Inflammatory macrophage treated with lipopolysaccharide for 4 hours (primary cell): ENCODE data around the gene ASB10.

Experiments
- DNase-seq: peaks from one replicate; pipeline ENCODE4 v3.0.0-alpha.2; 2020

ASB10 gene

DNA sequence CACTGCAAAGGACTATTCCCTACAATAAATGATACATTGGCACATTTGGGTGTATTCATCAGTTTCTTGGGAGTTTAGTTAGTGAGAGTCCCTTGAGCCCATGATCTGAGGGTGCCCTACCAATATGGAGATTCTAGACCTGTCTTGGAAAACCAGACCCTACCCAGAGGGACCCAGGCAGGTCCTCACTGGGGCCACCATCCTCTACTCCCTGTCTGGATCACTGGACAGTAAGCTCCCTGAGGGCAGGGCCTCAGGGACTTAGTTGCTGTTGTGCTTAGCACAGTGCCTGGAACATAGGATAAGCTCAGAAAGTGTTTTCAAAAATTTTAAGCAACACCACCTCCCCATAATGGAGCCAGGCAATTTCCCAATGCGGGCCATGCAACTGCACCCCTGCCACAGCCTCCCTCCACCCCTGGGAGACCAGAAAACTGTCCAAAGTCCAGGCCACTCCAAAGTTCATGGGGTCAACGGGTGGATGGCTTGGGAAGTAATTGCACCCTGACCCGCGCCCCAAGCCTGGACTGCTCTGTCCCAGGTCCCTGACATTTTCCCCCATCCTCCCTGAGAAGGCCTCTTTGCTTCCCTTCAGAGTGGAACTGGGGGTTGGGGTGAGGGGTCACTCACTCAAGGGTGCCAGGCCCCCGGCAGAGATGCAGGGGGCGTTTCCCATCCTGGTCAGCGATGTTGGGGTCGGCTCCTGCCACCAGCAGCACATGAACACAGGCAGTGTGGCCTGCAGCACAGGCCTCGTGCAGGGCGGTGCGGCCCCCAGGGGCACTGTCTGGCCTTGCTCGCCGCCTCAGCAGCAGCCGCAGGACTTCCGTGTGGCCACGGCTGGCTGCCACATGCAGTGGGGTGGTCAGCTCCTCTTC, 1.0 kb downstream of the ASB10 start:
- no peak for DNase-seq

GRCh38 chr7:151181011-151181431, 6.0 kb downstream of the ASB10 start:
- DNase-seq = no peak

DNA sequence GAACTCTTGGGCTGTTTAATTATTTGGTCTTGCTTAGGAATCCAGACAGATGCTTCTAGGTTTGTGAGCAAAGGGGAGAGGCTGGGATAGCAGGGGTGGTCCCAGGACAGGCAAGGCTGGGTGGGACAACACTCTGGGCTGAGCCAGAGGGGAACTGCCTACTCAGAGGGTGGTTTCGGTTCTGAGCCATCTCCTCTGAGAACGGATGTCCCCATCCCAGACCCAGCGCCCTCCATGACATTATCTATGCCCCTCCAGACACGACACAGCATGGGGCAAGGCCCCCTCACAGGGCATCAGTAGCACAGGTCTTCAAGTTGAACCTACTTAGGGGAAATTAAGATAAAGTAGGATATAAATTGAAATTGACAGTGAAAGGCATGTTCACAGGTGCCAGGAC, 7.1 kb downstream of the ASB10 start:
- DNase-seq = no peak

- no peak for DNase-seq
Measured at GRCh38 chr7:151179287-151179860, 7.7 kb downstream of the ASB10 start.

GRCh38 chr7:151178831-151179230, 8.2 kb downstream of the ASB10 start:
- DNase-seq = no peak

GRCh38 chr7:151178236-151178635, 8.8 kb downstream of the ASB10 start:
- no peak for DNase-seq

DNA sequence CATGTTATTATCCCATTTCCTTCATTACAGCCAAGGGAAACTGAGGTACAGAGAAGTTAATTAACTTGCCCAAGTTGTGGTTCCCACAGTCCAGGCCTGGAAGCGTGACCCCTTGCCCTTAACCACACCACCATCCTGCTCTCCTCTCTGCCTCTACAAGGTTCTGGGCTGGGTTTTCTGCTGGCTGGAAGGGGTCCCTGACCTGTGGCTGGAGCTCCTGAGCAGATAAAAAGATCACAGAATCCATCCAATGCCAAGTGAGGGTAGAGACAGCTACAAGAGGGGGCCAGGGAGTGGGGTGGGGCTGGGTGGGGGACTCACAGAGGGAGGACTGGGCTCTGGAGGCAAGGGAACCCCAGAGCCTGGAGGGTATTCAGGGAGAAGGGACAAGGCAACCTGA, 9.7 kb downstream of the ASB10 start:
- no peak for DNase-seq

DNA sequence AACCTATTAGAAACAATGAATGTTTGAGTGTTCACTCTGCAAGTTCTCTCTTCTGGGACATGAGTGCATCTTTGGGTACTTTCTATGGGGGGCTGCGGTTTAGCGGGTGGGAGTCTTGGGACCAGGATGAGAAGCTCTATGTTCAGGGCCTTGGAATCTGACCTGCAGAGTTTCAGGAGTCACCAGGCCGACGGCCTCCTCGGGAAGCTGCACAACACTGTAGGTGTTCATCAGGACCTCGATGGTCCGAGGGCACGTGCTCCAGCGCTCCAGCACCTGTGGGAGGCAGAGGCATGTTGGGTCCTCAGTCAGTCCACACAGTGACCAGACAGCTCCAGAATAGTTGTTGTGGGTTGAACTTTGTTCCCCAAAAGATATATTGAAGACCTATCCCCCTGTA, 10.6 kb downstream of the ASB10 start:
- DNase-seq = no peak

DNA sequence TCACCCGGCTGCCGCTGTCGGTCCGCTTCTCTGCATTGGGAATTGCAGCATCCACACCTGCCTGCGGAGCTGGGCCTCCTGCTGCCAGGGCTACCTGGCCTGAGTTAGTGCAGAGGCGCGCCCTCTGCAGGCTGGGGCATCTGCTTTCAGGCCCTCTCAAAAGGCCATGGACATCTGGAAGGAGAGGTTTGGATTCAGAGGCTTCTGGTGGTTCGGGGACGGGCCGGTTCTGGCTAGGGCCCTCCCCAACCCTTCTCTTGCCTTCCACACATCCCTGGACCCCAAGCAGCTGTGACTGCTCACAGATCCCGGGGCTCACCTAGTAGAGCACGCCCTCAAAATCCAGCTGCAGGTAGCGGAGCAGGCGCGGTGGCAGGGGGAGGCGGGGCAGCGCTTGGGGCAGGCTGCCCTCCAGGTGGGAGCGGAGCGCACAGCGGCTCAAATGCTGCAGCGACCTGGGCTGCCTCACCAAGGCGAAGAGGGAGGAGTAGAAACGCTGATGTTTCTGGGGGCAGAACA, 11.2 kb downstream of the ASB10 start:
- DNase-seq = no peak

DNA sequence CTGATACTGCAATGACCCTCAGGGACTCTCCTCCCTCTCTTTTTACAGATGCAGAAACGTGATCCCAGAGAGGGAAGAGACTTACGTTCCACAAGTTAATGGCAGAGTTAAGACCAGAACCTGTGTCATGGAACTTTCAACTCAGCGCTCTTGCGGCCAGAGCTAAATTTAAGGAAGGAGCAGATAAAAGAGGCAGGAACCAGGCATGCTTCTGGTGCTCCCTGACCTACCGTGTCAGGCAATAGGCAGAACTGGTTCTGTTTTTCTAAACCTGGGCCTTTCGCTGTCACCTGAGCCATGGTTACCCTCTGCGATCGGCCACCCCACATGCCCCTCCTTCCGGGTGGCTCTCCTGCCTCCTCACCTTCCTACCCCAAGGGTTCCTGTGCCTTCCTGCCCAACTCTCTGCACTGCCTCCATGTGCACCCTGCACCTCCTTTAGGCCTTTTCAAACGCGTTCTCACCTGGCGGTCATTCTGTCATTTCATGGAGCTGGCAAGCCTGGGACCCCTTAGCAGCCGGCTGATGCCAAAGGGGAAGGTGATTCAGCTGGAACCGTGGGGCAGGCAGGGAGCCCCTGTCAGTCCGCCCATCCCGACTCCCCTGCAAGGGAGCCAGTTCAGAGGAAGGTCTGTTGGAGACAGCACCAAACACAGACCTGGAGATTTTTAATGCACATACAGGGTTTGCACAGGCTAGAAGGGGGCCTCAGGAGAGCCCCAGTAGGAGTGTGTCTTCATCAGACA, 11.8 kb downstream of the ASB10 start:
- no peak for DNase-seq

DNA sequence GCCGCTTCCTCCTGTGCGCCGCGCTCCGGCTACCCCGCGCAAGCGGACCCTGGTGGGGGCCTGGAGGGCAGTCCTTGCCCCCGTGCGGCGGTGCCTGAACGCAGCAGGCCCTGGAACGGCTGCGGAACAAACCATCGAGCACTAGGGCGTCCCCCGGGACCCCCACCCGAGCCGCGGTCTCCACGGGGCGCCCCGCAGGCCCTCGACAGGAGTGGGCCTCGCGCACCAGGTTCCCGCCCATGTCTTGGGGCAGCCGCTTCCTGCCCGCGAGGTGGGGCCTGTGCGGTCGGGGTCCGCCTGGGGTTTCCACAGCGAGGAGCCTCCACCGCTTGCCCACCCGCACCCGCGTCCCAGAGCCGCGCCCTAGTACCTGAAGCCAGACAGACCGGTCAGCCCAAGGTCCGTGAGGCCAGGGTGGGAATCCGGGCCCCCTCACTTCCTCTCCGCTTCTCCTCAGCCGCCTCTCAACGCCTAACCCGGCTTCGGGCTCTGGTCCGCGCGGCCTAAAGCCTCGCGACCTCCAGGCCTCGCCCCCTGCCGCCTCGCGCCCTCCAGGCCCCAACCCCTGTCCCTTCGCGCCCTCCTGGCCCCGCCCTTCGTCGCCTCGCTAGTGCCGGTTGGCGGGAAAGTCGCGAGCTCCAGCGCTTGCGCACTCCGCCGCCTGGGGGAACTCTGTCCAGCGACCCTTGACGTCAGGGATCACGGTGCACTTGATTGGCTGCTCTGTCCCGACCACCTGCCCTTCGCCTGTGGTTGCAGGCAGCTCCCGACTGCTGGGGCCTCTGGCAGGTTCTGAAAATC, 12.6 kb downstream of the ASB10 start:
- peak; percentile 29 for DNase-seq

GRCh38 chr7:151173386-151174245, 13.4 kb downstream of the ASB10 start:
- no peak for DNase-seq

DNA sequence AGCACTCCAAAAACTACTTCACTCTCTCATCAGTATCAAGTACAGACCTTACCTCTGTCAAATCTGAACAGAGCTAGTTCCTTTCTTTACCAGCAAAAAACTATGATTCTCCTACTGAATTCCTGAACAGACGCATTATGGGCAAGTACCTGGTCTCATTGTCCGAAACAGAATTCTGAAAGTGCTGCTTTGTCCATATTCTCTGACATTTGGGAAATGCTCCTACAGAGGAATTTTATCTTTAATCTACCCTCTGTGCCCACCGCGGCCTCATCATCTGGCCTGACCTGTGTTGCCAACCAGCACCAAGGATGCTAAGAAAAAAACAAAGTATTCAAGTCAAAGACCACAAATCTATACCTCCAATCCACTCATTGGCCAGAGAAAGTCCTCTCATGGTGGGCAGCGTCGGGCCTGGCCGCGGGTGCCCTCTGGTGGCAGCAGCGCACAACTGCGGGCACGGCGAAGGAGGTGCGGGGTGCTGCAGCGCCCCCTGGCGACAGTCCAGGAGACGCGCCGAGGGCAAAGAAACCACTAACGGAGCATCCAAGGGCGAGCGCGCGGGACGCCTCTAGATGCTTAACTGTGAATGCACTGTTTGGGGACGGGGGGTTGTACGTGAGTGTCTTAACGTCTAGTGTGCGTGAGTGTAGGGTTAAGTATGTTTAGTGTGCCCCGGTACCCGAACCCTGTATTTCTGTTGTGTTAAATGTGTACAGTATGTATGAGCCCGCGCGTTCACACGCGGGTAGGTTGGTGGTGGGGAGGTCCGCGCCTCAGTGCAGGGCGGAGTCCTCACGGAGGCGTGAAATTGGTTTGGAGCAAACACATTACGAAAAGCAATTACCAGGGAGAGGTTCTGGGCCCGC, 14.5 kb downstream of the ASB10 start:
- peak; percentile 66 for DNase-seq

- DNase-seq = no peak
Measured at GRCh38 chr7:151168787-151169162, 18.3 kb downstream of the ASB10 start.

GRCh38 chr7:151168003-151168786, 18.9 kb downstream of the ASB10 start:
- peak; percentile 44 for DNase-seq

DNA sequence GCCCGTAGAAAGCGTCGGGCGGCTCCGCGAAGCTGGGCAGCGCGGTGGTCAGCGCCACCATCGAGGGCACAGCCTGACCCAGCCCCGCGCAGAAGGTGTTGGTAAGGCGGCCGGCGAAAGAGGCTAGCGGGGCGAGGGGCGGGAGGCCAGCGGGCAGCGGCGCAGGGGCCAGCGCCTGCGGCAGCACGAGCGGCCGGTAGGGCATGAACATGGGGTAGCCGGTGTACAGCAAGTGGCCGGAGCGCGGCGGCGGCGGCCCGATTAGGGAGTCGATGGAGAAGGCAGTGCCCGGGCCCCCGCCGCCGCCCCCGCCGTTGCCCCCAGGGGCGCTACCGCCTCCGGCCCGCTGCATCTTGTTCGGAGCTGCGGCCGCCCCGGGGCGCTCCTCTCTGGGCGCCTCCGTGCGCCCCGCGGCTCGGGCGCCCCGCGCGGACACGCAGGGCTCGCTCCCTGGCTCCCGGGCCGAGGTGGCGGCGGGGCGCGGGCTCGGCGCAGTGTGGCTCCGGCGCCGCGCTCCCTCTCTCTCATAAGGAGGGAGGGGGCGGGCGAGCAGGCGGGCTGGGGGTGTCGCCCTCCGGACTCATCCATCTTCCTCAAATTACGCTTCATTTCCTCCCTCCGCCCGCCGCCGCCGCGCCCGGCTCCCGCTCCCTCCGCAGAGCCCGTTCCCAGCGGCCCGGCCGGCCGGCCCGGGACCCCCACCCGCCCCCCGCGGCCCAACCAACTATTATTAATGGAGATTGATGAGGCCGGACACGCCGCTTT, 19.7 kb downstream of the ASB10 start, which contains the start of gene GBX1:
Gene GBX1, minus strand, starts transcription at position 498 of the 765 bp plus-strand sequence. Its CDS starts 146 bp downstream, at position 352.
- peak; percentile 9 for DNase-seq

- DNase-seq = no peak
Measured at GRCh38 chr7:151166629-151167196, 20.3 kb downstream of the ASB10 start.

GRCh38 chr7:151161757-151162156, 25.3 kb downstream of the ASB10 start:
- no peak for DNase-seq
